Fibroblast of skin of back (primary cell): ENCODE results near the gene YKT6.

ENCODE experiments used
- DNase-seq: peaks from one replicate; pipeline ENCODE4 v3.0.0-alpha.2; 2013

The YKT6 gene

GRCh38 chr7:44261240-44261639 is 60.5 kb downstream of the YKT6 start:
- no peak for DNase-seq

GRCh38 chr7:44262031-44262430 is 61.3 kb downstream of the YKT6 start:
- DNase-seq: no peak

GRCh38 chr7:44263326-44264082 is 62.7 kb downstream of the YKT6 start:
- DNase-seq: no peak
